GM23338 (cell line): Measurements from ENCODE around the gene SUOX. TPM values are rescaled to one million over a fixed set of nuclear protein-coding genes. Genes with fewer than 3 reads are reported as not detected.

Experiments
- ATAC-seq: fragments of 200-7000 bp; cut with Tn5 transposase; 3 replicates; pipeline ENCODE4 v1.9.1; 2020
- DNase-seq: peaks from one replicate; pipeline ENCODE4 v3.0.0-alpha.2; 2015; ENCODE audit warnings: low spot score
- H2AFZ ChIP-seq: fragments of 200-600 bp; sonication (generic); 2 replicates; pipeline ENCODE4 v1.8.0; 2016; ENCODE audit warnings: antibody characterized with exemption, mild to moderate bottlenecking, moderate library complexity
- H3F3A ChIP-seq: fragments of 200-600 bp; sonication (generic); replicated peaks from 2 replicates; pipeline ENCODE4 v1.8.0; 2017; ENCODE audit warnings: antibody characterized with exemption, mixed run types, low read depth
- H3K27ac ChIP-seq: fragments of 200-600 bp; sonication (generic); 2 replicates; pipeline ENCODE4 v1.6.1; 2016; ENCODE audit warnings: low read depth
- H3K27me3 ChIP-seq: fragments of 200-600 bp; sonication (generic); 2 replicates; pipeline ENCODE4 v1.8.0; 2016; ENCODE audit warnings: mild to moderate bottlenecking, mixed run types, moderate library complexity; ENCODE audit not compliant: insufficient read depth
- H3K36me3 ChIP-seq: fragments of 200-600 bp; sonication (generic); 2 replicates; pipeline ENCODE4 v1.8.0; 2016; ENCODE audit warnings: mild to moderate bottlenecking; ENCODE audit not compliant: insufficient read depth
- H3K4me1 ChIP-seq: fragments of 200-600 bp; sonication (generic); 2 replicates; pipeline ENCODE4 v1.8.0; 2016; ENCODE audit warnings: mild to moderate bottlenecking, moderate library complexity; ENCODE audit not compliant: insufficient read depth
- H3K4me2 ChIP-seq: fragments of 200-600 bp; sonication (generic); 2 replicates; pipeline ENCODE4 v1.7.1; 2017; ENCODE audit warnings: mixed run types
- H3K4me3 ChIP-seq: fragments of 200-600 bp; sonication (generic); 2 replicates; pipeline ENCODE4 v1.6.1; 2016; ENCODE audit warnings: mixed run types
- H3K79me2 ChIP-seq: fragments of 200-600 bp; sonication (generic); replicated peaks from 2 replicates; pipeline ENCODE4 v1.8.0; 2017; ENCODE audit warnings: mild to moderate bottlenecking; ENCODE audit not compliant: insufficient read depth
- H3K9me2 ChIP-seq: fragments of 200-600 bp; sonication (generic); 2 replicates; pipeline ENCODE4 v1.8.0; 2017; ENCODE audit not compliant: insufficient read depth
- H4K20me1 ChIP-seq: fragments of 200-600 bp; sonication (generic); replicated peaks from 2 replicates; pipeline ENCODE4 v1.8.0; 2017; ENCODE audit warnings: mild to moderate bottlenecking; ENCODE audit not compliant: insufficient read depth
- H3K27ac Mint-ChIP-seq: 2 replicates; pipeline ENCODE4 v1.8.0; 2020; ENCODE audit warnings: inconsistent platforms, mild to moderate bottlenecking, moderate library complexity, mixed read lengths
- H3K27me3 Mint-ChIP-seq: 3 replicates; pipeline ENCODE4 v1.8.0; 2022; ENCODE audit warnings: low read depth, mild to moderate bottlenecking, moderate library complexity, mixed read lengths, inconsistent platforms; ENCODE audit not compliant: insufficient read depth, poor library complexity
- H3K36me3 Mint-ChIP-seq: 3 replicates; pipeline ENCODE4 v1.8.0; 2021; ENCODE audit warnings: low read depth, mild to moderate bottlenecking, inconsistent platforms, moderate library complexity, mixed read lengths
- H3K4me1 Mint-ChIP-seq: 3 replicates; pipeline ENCODE4 v1.8.0; 2020; ENCODE audit warnings: mild to moderate bottlenecking, inconsistent platforms, mixed read lengths
- H3K4me3 Mint-ChIP-seq: 3 replicates; pipeline ENCODE4 v1.8.0; 2021; ENCODE audit warnings: moderate library complexity, mild to moderate bottlenecking, inconsistent platforms, mixed read lengths
- H3K9me3 Mint-ChIP-seq: 3 replicates; pipeline ENCODE4 v1.8.0; 2020; ENCODE audit warnings: moderate library complexity, mild to moderate bottlenecking, inconsistent platforms, mixed read lengths
- CREB1 ChIP-seq: fragments of 250-450 bp; sonication (Bioruptor Pico); IDR thresholded peaks from 2 replicates; pipeline ENCODE4 v1.5.0; 2020; ENCODE audit warnings: low read depth, mild to moderate bottlenecking, moderate library complexity
- JUNB ChIP-seq: IDR thresholded peaks from one replicate; pipeline ENCODE4 v1.6.1; 2016; ENCODE audit warnings: antibody characterized with exemption; ENCODE audit not compliant: unreplicated experiment
- REST ChIP-seq: IDR thresholded peaks from one replicate; pipeline ENCODE4 v1.6.1; 2018; ENCODE audit warnings: antibody characterized with exemption; ENCODE audit not compliant: unreplicated experiment
- ZNF114 ChIP-seq: fragments of 250-450 bp; sonication (Bioruptor Pico); IDR thresholded peaks from 2 replicates; pipeline ENCODE4 v1.5.0; 2020; ENCODE audit warnings: mild to moderate bottlenecking, moderate library complexity
- ZNF462 ChIP-seq: fragments of 250-450 bp; sonication (Bioruptor Pico); IDR thresholded peaks from 2 replicates; pipeline ENCODE4 v1.5.0; 2020; ENCODE audit warnings: mild to moderate bottlenecking, moderate library complexity
- polyA plus RNA-seq: library from polyadenylated mRNA; unstranded; fragments of >200 nt; fragmentation: Nextera tagmentation; extraction: Ambion mirVana; gene quantifications from 2 replicates; pipeline ENCODE4 v1.2.1, GENCODE V29; 2016
- total RNA-seq: library from RNA; depleted of rRNA; stranded (reverse); fragments of >200 nt; shearing (Covaris generic); gene quantifications from 2 replicates; pipeline ENCODE4 v1.2.3, GENCODE V29; 2014

The SUOX gene
- total and polyA plus RNA-seq, 2 experiments from 2014 or later, result 14.0 to 27.5 TPM

- peaks cover 46% of the 10 kb centered on the region for H3K36me3 Mint-ChIP-seq
Observed at GRCh38 chr12:56034586-56035332, 37.7 kb downstream of the SUOX start.

More at GRCh38 chr12:56034586-56035332, 37.7 kb downstream of the SUOX start:
- H3K27ac ChIP-seq, result no peak overlapping the region
- TF ChIP-seq REST (no peak), ZNF114 (CRISPR knock-in tag) (no peak), CREB1 (CRISPR knock-in tag) (no peak), JUNB (no peak), ZNF462 (CRISPR knock-in tag) (no peak)
- H3K27ac Mint-ChIP-seq, result no peak overlapping the region
- no peaks in the 10 kb centered on the region; the same call in 2 of the 3 replicates for H3K9me3 Mint-ChIP-seq
- peaks cover 5% of the 10 kb centered on the region for H3K4me1 ChIP-seq
- H3K4me1 Mint-ChIP-seq, result peaks cover 17% of the 10 kb centered on the region
- H3K27me3 Mint-ChIP-seq, result peaks cover 2% of the 10 kb centered on the region
- no peaks in the 10 kb centered on the region; the same call in 1 of the 2 replicates for H3K36me3 ChIP-seq
- no peaks in the 10 kb centered on the region for H3K79me2 ChIP-seq
- no peak overlapping the region for H3K4me3 ChIP-seq
- no peak overlapping the region for H3K4me3 Mint-ChIP-seq
- H2AFZ ChIP-seq, result no peak overlapping the region
- no peaks in the 10 kb centered on the region for H4K20me1 ChIP-seq
- no peak for ATAC-seq
- H3F3A ChIP-seq, result no peaks in the 10 kb centered on the region
- no peak for DNase-seq
- no peaks in the 10 kb centered on the region for H3K9me2 ChIP-seq
- H3K27me3 ChIP-seq, result no peaks in the 10 kb centered on the region
- H3K4me2 ChIP-seq, result no peak overlapping the region
